GM12865 (cell line): ENCODE measurements around the gene RPH3AL.

Experiments used
- DNase-seq: peaks from one replicate; pipeline ENCODE4 v3.0.0; 2010; ENCODE audit warnings: low read depth
- H3K4me3 ChIP-seq: 2 replicates; pipeline ENCODE4 v1.5.1; 2011; ENCODE audit warnings: mild to moderate bottlenecking, low read depth, low read length, control low read depth
- TF ChIP-seq, protein P1 (sequence below): IDR thresholded peaks from 2 replicates; pipeline ENCODE4 v1.5.1; 2011; ENCODE audit warnings: low read length, control low read depth, low read depth, inconsistent platforms; ENCODE audit not compliant: insufficient read depth; ENCODE audit errors: missing control alignments

Gene RPH3AL

GRCh38 chr17:364766-365165 lies 12.2 kb upstream of the RPH3AL start:
- no peak for DNase-seq
- H3K4me3 ChIP-seq = no peak overlapping the region
- TF ChIP-seq, protein P1, sequence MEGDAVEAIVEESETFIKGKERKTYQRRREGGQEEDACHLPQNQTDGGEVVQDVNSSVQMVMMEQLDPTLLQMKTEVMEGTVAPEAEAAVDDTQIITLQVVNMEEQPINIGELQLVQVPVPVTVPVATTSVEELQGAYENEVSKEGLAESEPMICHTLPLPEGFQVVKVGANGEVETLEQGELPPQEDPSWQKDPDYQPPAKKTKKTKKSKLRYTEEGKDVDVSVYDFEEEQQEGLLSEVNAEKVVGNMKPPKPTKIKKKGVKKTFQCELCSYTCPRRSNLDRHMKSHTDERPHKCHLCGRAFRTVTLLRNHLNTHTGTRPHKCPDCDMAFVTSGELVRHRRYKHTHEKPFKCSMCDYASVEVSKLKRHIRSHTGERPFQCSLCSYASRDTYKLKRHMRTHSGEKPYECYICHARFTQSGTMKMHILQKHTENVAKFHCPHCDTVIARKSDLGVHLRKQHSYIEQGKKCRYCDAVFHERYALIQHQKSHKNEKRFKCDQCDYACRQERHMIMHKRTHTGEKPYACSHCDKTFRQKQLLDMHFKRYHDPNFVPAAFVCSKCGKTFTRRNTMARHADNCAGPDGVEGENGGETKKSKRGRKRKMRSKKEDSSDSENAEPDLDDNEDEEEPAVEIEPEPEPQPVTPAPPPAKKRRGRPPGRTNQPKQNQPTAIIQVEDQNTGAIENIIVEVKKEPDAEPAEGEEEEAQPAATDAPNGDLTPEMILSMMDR = no peak

DNA sequence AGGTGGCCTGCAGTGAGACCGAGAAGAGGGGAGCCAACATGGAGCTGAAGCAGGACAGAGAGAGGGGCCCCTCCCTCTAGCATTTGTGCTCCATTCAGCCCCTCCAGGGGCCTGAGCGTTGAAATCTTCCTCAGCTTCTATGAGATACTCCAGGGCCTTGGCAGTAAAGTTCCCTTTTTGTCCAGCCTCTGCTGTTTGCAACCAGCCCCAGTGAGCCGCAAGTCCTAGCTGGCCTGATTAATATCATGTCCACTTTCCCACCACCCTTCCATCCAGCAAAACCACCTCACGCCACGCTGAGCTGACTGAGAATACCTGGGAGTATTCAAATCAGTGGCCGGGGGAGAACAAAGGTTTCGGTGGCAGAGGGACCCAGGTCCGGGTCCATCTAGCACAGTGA lies 11.7 kb upstream of the RPH3AL start:
- no peak overlapping the region for H3K4me3 ChIP-seq
- DNase-seq = no peak
- TF ChIP-seq, protein P1 = no peak

- no peak overlapping the region for H3K4me3 ChIP-seq
- TF ChIP-seq, protein P1 = no peak
- DNase-seq = no peak
Measured at GRCh38 chr17:362721-363120, 10.1 kb upstream of the RPH3AL start.

GRCh38 chr17:360092-360750 lies 7.6 kb upstream of the RPH3AL start:
- H3K4me3 ChIP-seq = no peak overlapping the region
- no peak for DNase-seq
- TF ChIP-seq, protein P1 = no peak

DNA sequence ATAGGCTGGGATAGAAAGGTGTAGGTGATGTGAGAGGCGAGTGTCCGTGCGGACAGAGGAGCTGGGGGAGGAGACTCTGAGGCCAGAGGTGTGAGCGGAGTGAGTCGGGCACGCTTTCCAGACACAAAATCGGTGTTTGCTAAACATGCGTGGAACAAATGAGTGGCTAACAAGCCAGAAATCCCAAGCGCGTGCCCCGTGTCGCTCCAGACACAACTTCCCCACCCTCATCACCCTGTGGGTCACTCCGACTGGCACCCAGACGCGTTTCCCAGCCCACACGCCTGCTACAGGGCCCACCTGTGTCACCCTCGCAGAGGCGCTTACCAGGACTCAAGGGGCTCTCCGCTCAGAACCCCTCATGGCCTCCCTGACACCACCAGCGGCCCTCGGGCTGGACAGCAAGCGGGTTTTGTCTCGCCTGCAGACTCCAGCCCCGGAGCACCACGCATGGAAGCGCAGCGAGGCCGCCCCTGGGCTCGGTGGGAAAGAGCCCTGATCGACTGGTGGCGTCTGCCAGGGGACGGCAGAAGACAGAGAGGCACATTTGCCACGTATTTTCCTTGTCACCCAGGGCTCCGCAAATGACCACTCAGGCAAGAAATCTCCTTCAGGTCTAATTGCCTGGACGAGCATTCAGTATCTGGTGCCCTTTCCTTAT lies 6.0 kb upstream of the RPH3AL start:
- TF ChIP-seq, protein P1 = no peak
- DNase-seq = no peak

GRCh38 chr17:357644-358043 lies 5.0 kb upstream of the RPH3AL start:
- TF ChIP-seq, protein P1 = no peak
- no peak overlapping the region for H3K4me3 ChIP-seq
- DNase-seq = no peak

More for the DNA sequence above, 6.0 kb upstream of the RPH3AL start:
- no peak overlapping the region for H3K4me3 ChIP-seq
